GM18502 (cell line): ENCODE data around the gene MRPS15.
"Not testable (repeated sequence)": the region's sequence is repeated elsewhere in the genome, so short reads cannot be mapped to it uniquely, and the experiment has no call there.

ENCODE experiments used
- ATAC-seq: cut with Tn5 transposase; IDR thresholded peaks from one replicate; pipeline ENCODE4 v1.9.1; 2021; ENCODE audit warnings: mild to moderate bottlenecking; ENCODE audit not compliant: unreplicated experiment, poor library complexity

MRPS15 gene

GRCh38 chr1:36486093-36486438 lies 21.9 kb upstream of the MRPS15 start:
- no peak for ATAC-seq

GRCh38 chr1:36484099-36484498 lies 19.9 kb upstream of the MRPS15 start:
- no peak for ATAC-seq

DNA sequence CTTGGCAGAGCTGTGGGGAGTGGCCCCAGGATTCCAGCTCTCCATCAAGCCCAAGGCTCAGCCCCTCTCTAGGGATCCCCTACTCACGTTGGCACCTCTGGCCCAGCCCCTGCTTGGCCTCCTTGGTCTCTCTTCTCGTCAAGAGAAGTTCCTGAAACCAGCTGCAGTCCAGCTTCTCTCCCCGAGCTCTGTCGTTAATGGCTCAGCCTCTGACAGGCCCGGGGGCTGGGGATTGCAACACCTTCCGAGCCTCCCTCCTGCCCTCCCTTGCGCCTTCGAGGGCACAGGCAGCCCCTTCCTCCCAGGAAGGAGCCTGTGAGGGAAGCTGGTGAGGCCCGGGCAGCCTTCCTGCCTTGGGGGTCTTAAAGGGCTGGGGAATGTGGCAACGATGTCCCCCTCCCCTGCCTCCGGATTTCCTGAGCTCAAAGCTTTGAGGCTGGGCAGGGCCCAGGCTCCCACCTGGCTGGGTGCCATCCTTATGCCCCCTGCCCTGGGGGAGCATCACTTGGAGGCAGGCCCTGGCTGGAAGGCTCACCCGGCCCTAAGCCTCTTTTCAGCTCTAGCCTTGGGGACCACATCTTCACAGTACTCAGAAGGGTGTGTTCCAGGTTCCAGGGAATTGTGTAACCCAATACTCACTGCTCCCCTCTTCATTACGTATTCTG lies 18.7 kb upstream of the MRPS15 start, which contains the start of gene CSF3R:
CSF3R (minus strand) TSS at position 190 of the 665 bp plus-strand sequence. CDS start 3,417 bp downstream, outside the sequence.
- ATAC-seq: no peak

GRCh38 chr1:36481771-36482723 lies 17.9 kb upstream of the MRPS15 start:
- no peak for ATAC-seq

- ATAC-seq: no peak
These were observed 16.9 kb upstream of the MRPS15 start for GRCh38 chr1:36481091-36481490.

GRCh38 chr1:36480161-36480560 lies 16.0 kb upstream of the MRPS15 start:
- ATAC-seq: no peak

- ATAC-seq: no peak
These were observed 15.4 kb upstream of the MRPS15 start for GRCh38 chr1:36479505-36480051.

GRCh38 chr1:36477615-36478014 lies 13.4 kb upstream of the MRPS15 start:
- not testable (repeated sequence) for ATAC-seq

GRCh38 chr1:36476945-36477344 lies 12.8 kb upstream of the MRPS15 start:
- ATAC-seq: no peak

DNA sequence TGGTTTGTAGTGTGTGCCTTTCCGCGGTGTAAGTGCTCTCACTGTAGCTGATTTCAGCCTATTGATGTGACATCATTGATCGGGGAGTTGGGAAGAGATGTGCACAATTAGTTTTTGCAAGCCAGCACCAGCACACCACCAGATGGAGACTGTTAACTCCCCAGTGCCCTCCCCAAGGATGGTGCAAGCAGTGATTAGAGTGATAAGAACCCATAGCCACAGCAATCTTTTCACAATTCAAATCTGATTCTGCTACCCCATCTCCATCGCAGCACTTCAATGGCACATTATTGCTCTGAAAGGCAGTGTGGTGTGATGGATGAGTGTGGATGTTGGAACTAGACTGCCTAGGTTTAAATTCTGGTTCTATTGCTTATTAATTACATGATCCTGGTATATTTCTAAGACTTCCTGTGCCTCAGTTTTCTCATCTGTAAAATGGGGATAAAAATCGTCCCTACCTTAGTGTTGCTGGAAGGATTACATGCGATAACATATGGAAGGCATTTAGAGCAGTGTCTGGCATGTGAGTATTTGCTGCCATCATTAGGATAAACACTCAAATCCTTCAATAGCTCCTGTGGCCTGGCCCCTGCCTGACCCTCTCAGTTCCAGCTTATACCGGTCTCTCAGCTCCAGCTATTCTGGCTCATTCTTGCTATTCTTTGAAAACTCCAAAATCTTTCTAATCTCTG lies 11.9 kb upstream of the MRPS15 start:
- ATAC-seq: no peak

DNA sequence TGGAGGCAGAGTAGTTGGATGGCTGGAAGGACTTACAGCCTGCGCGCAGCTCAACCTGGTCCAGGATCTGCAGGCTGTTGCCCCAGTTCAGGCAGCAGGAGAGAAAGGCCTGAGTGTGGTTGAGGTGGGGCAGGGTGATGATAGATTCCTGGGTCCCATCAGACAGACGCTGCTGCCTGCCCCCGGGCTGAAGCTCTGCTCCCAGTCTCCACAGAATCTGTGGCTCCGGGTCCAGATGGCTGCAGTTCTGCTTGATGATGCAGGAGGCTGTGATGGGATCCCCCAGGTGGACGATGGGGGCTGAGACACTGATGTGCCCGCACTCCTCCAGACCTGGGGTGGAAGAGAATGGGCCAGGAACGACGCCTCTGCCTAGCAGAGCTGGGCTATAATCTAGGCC lies 11.2 kb upstream of the MRPS15 start:
- ATAC-seq: no peak

DNA sequence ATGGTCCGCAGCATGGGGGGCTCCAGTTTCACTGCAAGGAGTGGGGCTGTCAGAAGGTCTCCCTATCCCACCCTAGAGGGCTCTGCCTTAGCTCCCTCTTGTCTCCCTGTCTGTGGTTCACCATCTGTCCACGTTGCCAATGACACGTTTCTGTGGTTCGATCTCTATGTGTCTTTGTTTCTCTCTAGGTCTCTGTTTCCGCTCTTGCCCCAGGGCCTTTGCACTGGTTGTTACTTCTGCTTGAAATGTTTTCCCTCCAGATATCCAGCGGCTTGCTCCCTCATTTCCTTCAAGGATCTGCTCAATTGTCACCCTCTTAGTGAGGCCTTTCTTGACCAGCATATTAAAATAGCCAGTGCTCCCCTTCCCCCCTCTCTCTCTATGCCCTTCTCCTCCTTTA lies 8.5 kb upstream of the MRPS15 start:
- no peak for ATAC-seq

DNA sequence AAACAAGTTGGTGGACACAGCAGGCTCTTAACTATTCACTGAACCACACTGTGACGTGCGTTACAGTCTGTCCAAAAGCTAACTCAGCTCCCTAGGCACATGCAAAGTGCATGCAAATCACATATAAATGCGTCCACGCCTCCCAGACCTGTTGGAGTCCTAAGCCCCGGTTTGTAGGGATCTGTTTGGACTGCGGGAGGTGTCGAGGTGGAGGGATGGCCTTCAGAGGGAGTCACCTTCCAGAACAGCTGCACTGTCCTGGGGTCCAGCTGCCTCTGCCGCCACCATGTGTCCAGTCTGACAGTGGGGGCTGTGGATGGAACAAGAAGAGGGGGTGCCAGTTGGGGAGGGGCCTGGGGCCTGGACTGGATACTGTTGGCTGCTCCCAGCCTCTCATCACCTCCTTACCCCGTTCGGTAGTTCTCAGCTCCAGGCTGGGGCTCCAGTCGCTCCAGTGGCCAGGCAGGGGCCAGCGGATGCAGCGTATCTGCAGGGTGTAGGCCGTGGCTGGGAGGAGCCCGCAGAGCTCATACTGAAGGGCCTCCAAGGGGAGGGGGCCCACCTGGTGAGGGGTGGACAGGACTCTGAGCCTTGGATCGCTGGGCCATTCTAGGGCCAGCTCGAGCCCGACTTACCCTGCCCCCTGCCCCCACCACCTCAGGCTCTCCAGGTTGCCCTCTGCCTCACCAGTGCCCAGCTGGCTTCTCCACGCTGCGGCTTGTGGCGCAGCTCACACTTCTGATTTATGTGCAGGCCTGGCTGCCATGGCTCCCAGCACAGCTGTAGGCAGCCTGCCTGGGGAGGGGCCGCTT lies 7.9 kb upstream of the MRPS15 start:
- ATAC-seq: no peak

DNA sequence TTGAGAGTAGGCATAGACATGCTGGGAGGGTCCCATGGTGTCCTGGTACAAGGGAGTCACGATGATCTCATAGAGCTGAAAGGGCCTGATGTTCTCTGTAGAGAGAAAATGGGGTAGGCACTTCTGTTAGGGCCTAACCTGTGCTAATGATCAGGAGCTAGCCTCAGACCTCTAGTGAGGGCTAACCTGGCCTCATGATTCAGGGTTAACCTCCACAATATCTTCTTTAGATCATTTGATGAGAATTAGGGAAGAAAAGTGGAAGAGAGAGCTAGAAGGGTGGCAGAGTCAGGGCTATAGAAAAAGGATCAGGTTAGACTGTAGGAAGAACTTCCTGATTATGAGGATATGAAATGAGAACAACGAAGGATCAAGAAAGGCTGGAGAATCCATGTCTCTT lies 5.0 kb upstream of the MRPS15 start:
- ATAC-seq: no peak

- no peak for ATAC-seq
These were observed 3.7 kb upstream of the MRPS15 start for GRCh38 chr1:36467700-36468455.

- no peak for ATAC-seq
These were observed 2.8 kb upstream of the MRPS15 start for GRCh38 chr1:36467027-36467410.

- ATAC-seq: no peak
These were observed 2.3 kb upstream of the MRPS15 start for GRCh38 chr1:36466370-36467026.

DNA sequence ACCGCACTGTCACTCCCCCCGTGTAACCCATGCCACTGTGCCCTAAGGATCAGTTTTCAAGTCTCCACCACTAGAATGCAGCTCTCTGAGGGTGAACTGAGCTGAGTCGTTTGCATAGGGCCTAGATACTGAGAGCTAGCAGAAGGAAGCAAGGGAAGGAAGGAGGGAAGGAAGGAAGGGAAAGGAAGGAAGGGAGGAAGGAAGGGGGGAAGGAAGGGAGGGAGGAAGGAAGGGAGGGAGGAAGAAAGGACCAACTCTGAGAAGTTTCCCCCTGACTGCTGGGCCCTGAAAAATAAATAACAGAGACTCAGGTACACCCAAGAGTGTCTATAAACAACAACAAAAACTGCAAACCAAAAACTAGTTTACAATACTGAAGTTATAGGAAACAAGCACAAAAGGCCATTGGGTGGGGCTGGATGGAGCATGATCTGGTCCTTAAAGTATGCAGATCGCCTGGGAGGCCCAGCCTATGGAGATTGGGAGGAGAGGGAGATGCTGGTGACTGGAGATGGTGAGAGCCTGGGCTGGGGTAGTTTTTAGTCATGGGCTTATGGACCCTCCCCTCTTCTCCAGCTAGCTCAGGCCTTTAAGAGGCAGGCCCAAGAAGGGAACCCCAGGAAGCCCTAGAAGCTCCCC lies 1.7 kb upstream of the MRPS15 start:
- no peak for ATAC-seq
